GM23248 (cell line): ENCODE measurements around the gene TMEM248. TPM values are rescaled to one million over a fixed set of nuclear protein-coding genes. Genes with fewer than 3 reads are reported as not detected.

Experiments
- DNase-seq: peaks from one replicate; pipeline ENCODE4 v3.0.0-alpha.2; 2015
- H2AFZ ChIP-seq: fragments of 200-600 bp; sonication (generic); 2 replicates; pipeline ENCODE4 v1.6.1; 2016; ENCODE audit warnings: antibody characterized with exemption
- H3F3A ChIP-seq: fragments of 200-600 bp; sonication (generic); 2 replicates; pipeline ENCODE4 v1.6.1; 2016; ENCODE audit warnings: mild to moderate bottlenecking, antibody characterized with exemption, mixed run types; ENCODE audit not compliant: insufficient read depth
- H3K27ac ChIP-seq: fragments of 200-600 bp; sonication (generic); 2 replicates; pipeline ENCODE4 v1.5.1; 2016; ENCODE audit warnings: mild to moderate bottlenecking
- H3K27me3 ChIP-seq: fragments of 200-600 bp; sonication (generic); replicated peaks from 2 replicates; pipeline ENCODE4 v1.6.1; 2016; ENCODE audit warnings: mild to moderate bottlenecking; ENCODE audit not compliant: insufficient read depth
- H3K36me3 ChIP-seq: fragments of 200-600 bp; sonication (generic); 2 replicates; pipeline ENCODE4 v1.6.1; 2016; ENCODE audit warnings: low read depth, mild to moderate bottlenecking
- H3K4me1 ChIP-seq: fragments of 200-600 bp; sonication (generic); 2 replicates; pipeline ENCODE4 v1.6.1; 2016; ENCODE audit warnings: mild to moderate bottlenecking; ENCODE audit not compliant: insufficient read depth
- H3K4me2 ChIP-seq: fragments of 200-600 bp; sonication (generic); one replicate; pipeline ENCODE4 v1.6.1; 2016; ENCODE audit warnings: mild to moderate bottlenecking; ENCODE audit not compliant: unreplicated experiment
- H3K4me3 ChIP-seq: fragments of 200-600 bp; sonication (generic); 2 replicates; pipeline ENCODE4 v1.5.1; 2016; ENCODE audit warnings: mild to moderate bottlenecking
- H3K79me2 ChIP-seq: fragments of 200-600 bp; sonication (generic); 2 replicates; pipeline ENCODE4 v1.6.1; 2016; ENCODE audit warnings: mild to moderate bottlenecking; ENCODE audit not compliant: insufficient read depth
- H3K9ac ChIP-seq: fragments of 200-600 bp; sonication (generic); 2 replicates; pipeline ENCODE4 v1.6.1; 2016; ENCODE audit warnings: mild to moderate bottlenecking
- H3K9me2 ChIP-seq: fragments of 200-600 bp; sonication (generic); 2 replicates; pipeline ENCODE4 v1.6.1; 2016; ENCODE audit warnings: mixed run types, mild to moderate bottlenecking, moderate library complexity; ENCODE audit not compliant: insufficient read depth
- H3K9me3 ChIP-seq: fragments of 200-600 bp; sonication (generic); one replicate; pipeline ENCODE4 v1.6.1; 2017; ENCODE audit warnings: low read depth
- H4K20me1 ChIP-seq: fragments of 200-600 bp; sonication (generic); 2 replicates; pipeline ENCODE4 v1.6.0; 2016; ENCODE audit not compliant: insufficient read depth
- EZH2 ChIP-seq: fragments of 200-600 bp; sonication (generic); IDR thresholded peaks from 2 replicates; pipeline ENCODE4 v1.6.1; 2018; ENCODE audit warnings: antibody characterized with exemption, mild to moderate bottlenecking; ENCODE audit not compliant: insufficient read depth, poor library complexity, severe bottlenecking
- EZH2phosphoT487 ChIP-seq: fragments of 200-600 bp; sonication (generic); IDR thresholded peaks from 2 replicates; pipeline ENCODE4 v1.6.1; 2018; ENCODE audit warnings: antibody characterized with exemption, moderate library complexity, mild to moderate bottlenecking, low read depth; ENCODE audit not compliant: insufficient read depth
- WGBS, 2 experiments: methylation state at CpG; one replicate each; pipeline ENCODE4 v1.1.6; 2015 to 2017; ENCODE audit warnings: low lambda C conversion rate in 2 of 2, low coverage in 1 of 2; ENCODE audit errors: missing lambda C conversion rate in 2 of 2; 5-methylcytosine and 5-hydroxymethylcytosine counted together
- in situ Hi-C: fragments of 300-500 bp; cut with MboI; formaldehyde crosslinking; loops from 2 replicates; pipeline ENCODE4 v1.15.0; 2020
- polyA plus RNA-seq: library from polyadenylated mRNA; unstranded; fragments of >200 nt; fragmentation: Nextera tagmentation; extraction: Ambion mirVana; gene quantifications from 2 replicates; pipeline ENCODE4 v1.2.1, GENCODE V29; 2016
- total RNA-seq: library from RNA; depleted of rRNA; stranded (reverse); fragments of >200 nt; shearing (Covaris generic); gene quantifications from 2 replicates; pipeline ENCODE4 v1.2.3, GENCODE V29; 2014

Gene TMEM248
- total and polyA plus RNA-seq, 2 experiments from 2014 or later: 98.0 to 113 TPM

DNA sequence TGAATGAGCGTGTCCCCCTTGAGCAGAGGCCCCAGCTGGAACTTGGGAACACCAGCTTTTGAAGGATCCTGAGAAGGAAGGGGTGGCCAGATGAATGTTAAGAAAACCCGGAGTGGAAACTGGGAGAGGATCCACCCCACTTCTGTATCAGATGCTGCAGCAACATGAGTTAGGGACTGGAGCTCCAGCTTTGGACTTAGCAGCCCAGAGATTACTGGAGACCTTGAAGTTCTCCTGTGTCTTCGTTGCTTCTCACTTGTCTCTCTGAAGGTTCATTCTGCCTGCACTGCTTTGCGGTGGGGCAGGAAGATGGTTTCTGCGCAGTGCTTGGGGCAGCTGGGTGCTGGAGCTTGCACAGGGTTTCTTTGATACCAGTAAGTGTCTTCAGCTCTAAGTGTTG is 9.3 kb downstream of the TMEM248 start:
- no peaks in the 10 kb centered on the region for H3K4me1 ChIP-seq
- 51 to 57% methylated on average over 5 of the region's 5 CpGs for WGBS, 2 experiments
- no peak overlapping the region for H3K4me3 ChIP-seq
- no peaks in the 10 kb centered on the region for H3K9me3 ChIP-seq
- TF ChIP-seq EZH2phosphoT487: no peak
- no peak for TF ChIP-seq EZH2
- H3K9ac ChIP-seq: no peak overlapping the region
- H3K27ac ChIP-seq: no peak overlapping the region
- H4K20me1 ChIP-seq: no peaks in the 10 kb centered on the region
- H3K9me2 ChIP-seq: no peaks in the 10 kb centered on the region
- peak; percentile 28 for DNase-seq
- in situ Hi-C loops: no loop called here
- H3F3A ChIP-seq: no peaks in the 10 kb centered on the region
- no peak overlapping the region for H3K4me2 ChIP-seq
- H2AFZ ChIP-seq: no peak overlapping the region
- H3K27me3 ChIP-seq: no peaks in the 10 kb centered on the region
- peaks cover 100% of the 10 kb centered on the region for H3K79me2 ChIP-seq
- H3K36me3 ChIP-seq: no peaks in the 10 kb centered on the region

DNA sequence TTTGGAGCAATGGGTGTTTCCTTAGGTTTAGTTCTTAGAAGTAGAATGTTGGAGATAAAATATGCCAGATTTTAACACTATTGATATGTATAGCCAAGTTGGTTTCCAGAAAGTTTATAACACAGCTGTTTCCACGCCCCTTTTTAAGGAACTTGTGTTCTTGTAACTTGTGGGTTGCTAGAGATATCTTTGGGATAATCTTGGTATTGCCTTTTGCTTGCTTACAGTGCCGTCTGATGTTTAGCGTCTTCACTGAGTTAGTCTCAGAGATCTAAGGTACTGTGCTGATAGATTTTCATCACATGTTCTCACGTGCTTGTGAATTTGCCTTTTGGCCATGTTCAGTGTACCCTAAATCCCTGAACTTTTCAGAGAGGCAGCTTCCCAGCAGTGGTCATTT is 12.4 kb downstream of the TMEM248 start:
- Histone ChIP-seq H3K27me3 (no peaks in the 10 kb centered on the region), H3K79me2 (peaks cover 100% of the 10 kb centered on the region), H3K4me1 (no peaks in the 10 kb centered on the region), H3K4me3 (no peak overlapping the region), H3F3A (no peaks in the 10 kb centered on the region), H4K20me1 (peaks cover 12% of the 10 kb centered on the region), H3K9me3 (no peaks in the 10 kb centered on the region), H3K9ac (no peak overlapping the region), H2AFZ (no peak overlapping the region), H3K9me2 (no peaks in the 10 kb centered on the region), H3K36me3 (no peaks in the 10 kb centered on the region), H3K27ac (no peak overlapping the region), H3K4me2 (no peak overlapping the region)
- no peak for DNase-seq
- WGBS, 2 experiments: 70 to 90% methylated on average over 4 of the region's 4 CpGs
- in situ Hi-C loops: no loop called here
- no peak for TF ChIP-seq EZH2phosphoT487
- TF ChIP-seq EZH2: no peak

DNA sequence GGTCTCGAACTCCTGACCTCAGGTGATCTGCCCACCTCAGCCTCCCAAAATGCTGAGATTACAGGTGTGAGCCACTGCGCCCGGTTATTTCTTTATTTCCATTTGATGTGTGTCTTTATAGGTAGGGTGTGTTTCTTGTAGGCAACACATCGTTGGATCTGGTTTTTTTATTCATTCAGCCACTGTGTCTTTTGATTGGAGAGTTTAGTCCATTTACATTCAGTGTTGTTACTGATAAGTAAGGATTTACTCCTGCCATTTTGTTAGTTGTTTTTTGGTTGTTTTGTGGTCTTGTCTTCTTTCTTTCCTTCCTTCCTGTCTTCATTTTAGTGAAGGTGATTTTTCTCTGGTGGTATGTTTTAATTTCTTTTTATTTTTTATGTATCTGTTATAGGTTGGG is 16.9 kb downstream of the TMEM248 start:
- Histone ChIP-seq H3K9ac (no peak overlapping the region), H3K27ac (no peak overlapping the region), H3K9me3 (no peaks in the 10 kb centered on the region), H3K4me2 (no peak overlapping the region), H4K20me1 (peaks cover 12% of the 10 kb centered on the region), H3K36me3 (peaks cover 6% of the 10 kb centered on the region; the same call in 1 of the 2 replicates), H3F3A (no peaks in the 10 kb centered on the region), H3K4me1 (no peaks in the 10 kb centered on the region), H3K27me3 (no peaks in the 10 kb centered on the region), H3K9me2 (no peaks in the 10 kb centered on the region), H2AFZ (no peak overlapping the region), H3K4me3 (no peak overlapping the region), H3K79me2 (peaks cover 98% of the 10 kb centered on the region)
- DNase-seq: no peak
- 98 to 99% methylated on average over 4 of the region's 4 CpGs for WGBS, 2 experiments
- TF ChIP-seq EZH2 (no peak), EZH2phosphoT487 (no peak)
- in situ Hi-C loops: no loop called here

DNA sequence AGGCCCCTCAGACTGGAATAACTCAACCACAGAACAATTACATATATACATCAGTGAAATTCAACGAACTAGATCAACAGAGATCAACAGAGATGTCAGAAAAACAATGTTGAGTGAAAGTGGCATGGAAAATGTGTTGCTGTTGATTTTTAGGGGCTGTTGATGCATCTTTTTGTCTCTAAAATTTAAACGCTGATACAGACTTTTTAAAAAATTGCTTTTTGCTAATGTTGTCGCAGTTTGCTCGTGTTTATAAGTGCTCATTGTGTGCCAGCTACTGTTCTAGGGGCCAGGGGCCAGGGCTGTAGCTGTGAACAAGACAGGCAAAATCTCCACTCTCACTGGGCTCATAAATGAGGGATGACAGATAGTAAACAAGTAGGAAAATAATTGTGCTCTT is 18.3 kb downstream of the TMEM248 start:
- no peaks in the 10 kb centered on the region for H3K9me3 ChIP-seq
- no peak overlapping the region for H3K9ac ChIP-seq
- H4K20me1 ChIP-seq: peaks cover 12% of the 10 kb centered on the region
- H2AFZ ChIP-seq: no peak overlapping the region
- H3K27ac ChIP-seq: no peak overlapping the region
- H3K79me2 ChIP-seq: peaks cover 98% of the 10 kb centered on the region
- DNase-seq: no peak
- WGBS, 2 experiments: 97 to 99% methylated on average over 4 of the region's 4 CpGs
- no peak for TF ChIP-seq EZH2phosphoT487
- no peak for TF ChIP-seq EZH2
- H3F3A ChIP-seq: no peaks in the 10 kb centered on the region
- no peak overlapping the region for H3K4me2 ChIP-seq
- in situ Hi-C loops: no loop called here
- no peak overlapping the region for H3K4me3 ChIP-seq
- no peaks in the 10 kb centered on the region for H3K9me2 ChIP-seq
- H3K4me1 ChIP-seq: no peaks in the 10 kb centered on the region
- peaks cover 7% of the 10 kb centered on the region; the same call in 1 of the 2 replicates for H3K36me3 ChIP-seq
- H3K27me3 ChIP-seq: no peaks in the 10 kb centered on the region

DNA sequence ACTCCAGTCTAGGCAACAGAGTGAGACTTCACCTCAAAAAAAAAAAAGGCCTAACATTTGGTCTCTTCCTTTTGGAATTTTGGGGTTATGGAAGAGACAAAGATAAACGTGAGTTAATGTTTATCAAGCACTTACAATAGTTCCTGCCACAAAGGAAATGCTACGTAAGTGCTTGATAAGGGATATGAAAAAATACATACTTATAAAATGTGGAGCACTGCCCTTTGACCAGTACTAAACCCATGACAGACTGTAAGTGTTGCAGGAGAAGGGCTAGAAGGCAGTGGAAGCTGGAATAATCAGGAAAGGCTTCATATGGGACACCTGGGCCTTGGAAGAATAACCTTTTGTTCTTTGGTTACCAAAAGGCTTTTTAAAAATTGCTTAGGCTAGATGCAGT is 25.5 kb downstream of the TMEM248 start:
- Histone ChIP-seq H3K4me1 (no peaks in the 10 kb centered on the region), H3K79me2 (peaks cover 53% of the 10 kb centered on the region), H4K20me1 (no peaks in the 10 kb centered on the region), H2AFZ (no peak overlapping the region), H3K27ac (no peak overlapping the region), H3K4me2 (no peak overlapping the region), H3K27me3 (no peaks in the 10 kb centered on the region), H3K9me3 (no peaks in the 10 kb centered on the region), H3K9ac (no peak overlapping the region), H3K9me2 (no peaks in the 10 kb centered on the region), H3F3A (peaks cover 4% of the 10 kb centered on the region; the same call in 1 of the 2 replicates), H3K36me3 (peaks cover 26% of the 10 kb centered on the region), H3K4me3 (no peak overlapping the region)
- TF ChIP-seq EZH2: no peak
- TF ChIP-seq EZH2phosphoT487: no peak
- WGBS, 2 experiments: 96 to 100% methylated on average over 2 of the region's 2 CpGs
- no peak for DNase-seq
- in situ Hi-C loops: no loop called here
